Osteoblast (primary cell): ENCODE results near the gene PAX5. TPM values are rescaled to one million over a fixed set of nuclear protein-coding genes. Genes with fewer than 3 reads are reported as not detected.

ENCODE experiments used
- DNase-seq: peaks from one replicate; pipeline ENCODE4 v3.0.0; 2011; ENCODE audit warnings: low spot score, mixed read lengths; ENCODE audit not compliant: insufficient read length; ENCODE audit errors: missing footprints
- H2AFZ ChIP-seq: 2 replicates; pipeline ENCODE4 v1.6.0; 2011; ENCODE audit warnings: mild to moderate bottlenecking, low read length
- H3K27ac ChIP-seq: 2 replicates; pipeline ENCODE4 v1.5.1; 2011; ENCODE audit warnings: mild to moderate bottlenecking, low read depth, low read length, moderate library complexity
- H3K27me3 ChIP-seq: 2 replicates; pipeline ENCODE4 v1.6.0; 2012; ENCODE audit warnings: mild to moderate bottlenecking, control low read depth, inconsistent platforms, low read length, moderate library complexity; ENCODE audit not compliant: insufficient read depth
- H3K36me3 ChIP-seq: 2 replicates; pipeline ENCODE4 v1.5.1; 2011; ENCODE audit warnings: mild to moderate bottlenecking, low read length, control low read depth, moderate library complexity; ENCODE audit not compliant: insufficient read depth
- H3K4me1 ChIP-seq: 2 replicates; pipeline ENCODE4 v1.5.1; 2011; ENCODE audit warnings: mild to moderate bottlenecking, low read length, control low read depth, moderate library complexity; ENCODE audit not compliant: insufficient read depth
- H3K4me2 ChIP-seq: 2 replicates; pipeline ENCODE4 v1.6.0; 2011; ENCODE audit warnings: mild to moderate bottlenecking, low read length; ENCODE audit not compliant: insufficient read depth
- H3K4me3 ChIP-seq: fragments of 200-600 bp; sonication (generic); 3 replicates; pipeline ENCODE4 v1.5.1; 2012; ENCODE audit warnings: mild to moderate bottlenecking, low read length, inconsistent platforms; ENCODE audit not compliant: insufficient read depth
- H3K79me2 ChIP-seq: 2 replicates; pipeline ENCODE4 v1.6.0; 2012; ENCODE audit warnings: mild to moderate bottlenecking, low read length, control low read depth, inconsistent platforms; ENCODE audit not compliant: insufficient read depth
- H3K9me3 ChIP-seq: 2 replicates; pipeline ENCODE4 v1.5.1; 2011; ENCODE audit warnings: low read depth, low read length, control low read depth
- H4K20me1 ChIP-seq: 2 replicates; pipeline ENCODE4 v1.6.0; 2012; ENCODE audit warnings: mild to moderate bottlenecking, low read length, control low read depth; ENCODE audit not compliant: insufficient read depth
- total RNA-seq: library from RNA; depleted of rRNA; stranded (reverse); fragments of >200 nt; gene quantifications from 2 replicates; pipeline ENCODE4 v1.2.3, GENCODE V29; 2012
- TF ChIP-seq, protein P1 (sequence below): IDR thresholded peaks from 2 replicates; pipeline ENCODE4 v1.5.1; 2011; ENCODE audit warnings: mild to moderate bottlenecking, low read depth, low read length, moderate library complexity; ENCODE audit errors: extremely low read depth

PAX5 gene
- total RNA-seq, 1 donor, result not detected

DNA sequence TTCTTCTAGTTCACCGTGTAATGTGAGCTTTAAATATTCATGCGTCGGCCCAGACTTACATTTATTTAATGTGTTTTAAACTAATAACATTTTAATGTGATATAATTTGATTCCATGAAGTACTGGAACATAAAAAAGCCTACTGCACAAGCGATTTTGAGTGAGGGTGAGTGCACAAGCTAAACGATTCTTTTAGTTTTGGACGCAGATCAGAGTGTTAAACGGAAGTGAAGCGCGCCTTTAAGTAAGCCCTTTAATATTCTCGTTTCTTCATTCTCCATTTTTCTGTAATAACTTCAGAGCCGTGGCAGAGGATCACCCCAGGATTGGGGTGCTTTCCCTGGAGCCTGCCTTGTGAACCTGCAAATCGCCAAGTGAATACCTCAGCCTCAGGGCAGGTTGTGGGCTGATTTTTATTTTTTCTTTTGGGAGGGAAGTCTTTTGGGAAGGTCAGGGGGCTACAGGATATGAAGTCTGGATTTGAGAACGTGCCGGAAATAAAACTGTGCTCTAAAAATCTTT, 4.9 kb upstream of the PAX5 start:
- Histone ChIP-seq H3K4me2 (no peak overlapping the region), H4K20me1 (peaks cover 5% of the 10 kb centered on the region), H3K79me2 (no peaks in the 10 kb centered on the region), H3K36me3 (no peaks in the 10 kb centered on the region), H3K4me1 (peaks cover 15% of the 10 kb centered on the region), H2AFZ (no peak overlapping the region), H3K9me3 (no peaks in the 10 kb centered on the region), H3K27me3 (peaks cover 97% of the 10 kb centered on the region), H3K4me3 (no peak overlapping the region), H3K27ac (no peak overlapping the region)
- TF ChIP-seq, protein P1, sequence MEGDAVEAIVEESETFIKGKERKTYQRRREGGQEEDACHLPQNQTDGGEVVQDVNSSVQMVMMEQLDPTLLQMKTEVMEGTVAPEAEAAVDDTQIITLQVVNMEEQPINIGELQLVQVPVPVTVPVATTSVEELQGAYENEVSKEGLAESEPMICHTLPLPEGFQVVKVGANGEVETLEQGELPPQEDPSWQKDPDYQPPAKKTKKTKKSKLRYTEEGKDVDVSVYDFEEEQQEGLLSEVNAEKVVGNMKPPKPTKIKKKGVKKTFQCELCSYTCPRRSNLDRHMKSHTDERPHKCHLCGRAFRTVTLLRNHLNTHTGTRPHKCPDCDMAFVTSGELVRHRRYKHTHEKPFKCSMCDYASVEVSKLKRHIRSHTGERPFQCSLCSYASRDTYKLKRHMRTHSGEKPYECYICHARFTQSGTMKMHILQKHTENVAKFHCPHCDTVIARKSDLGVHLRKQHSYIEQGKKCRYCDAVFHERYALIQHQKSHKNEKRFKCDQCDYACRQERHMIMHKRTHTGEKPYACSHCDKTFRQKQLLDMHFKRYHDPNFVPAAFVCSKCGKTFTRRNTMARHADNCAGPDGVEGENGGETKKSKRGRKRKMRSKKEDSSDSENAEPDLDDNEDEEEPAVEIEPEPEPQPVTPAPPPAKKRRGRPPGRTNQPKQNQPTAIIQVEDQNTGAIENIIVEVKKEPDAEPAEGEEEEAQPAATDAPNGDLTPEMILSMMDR, result no peak
- peak; percentile 44 for DNase-seq

DNA sequence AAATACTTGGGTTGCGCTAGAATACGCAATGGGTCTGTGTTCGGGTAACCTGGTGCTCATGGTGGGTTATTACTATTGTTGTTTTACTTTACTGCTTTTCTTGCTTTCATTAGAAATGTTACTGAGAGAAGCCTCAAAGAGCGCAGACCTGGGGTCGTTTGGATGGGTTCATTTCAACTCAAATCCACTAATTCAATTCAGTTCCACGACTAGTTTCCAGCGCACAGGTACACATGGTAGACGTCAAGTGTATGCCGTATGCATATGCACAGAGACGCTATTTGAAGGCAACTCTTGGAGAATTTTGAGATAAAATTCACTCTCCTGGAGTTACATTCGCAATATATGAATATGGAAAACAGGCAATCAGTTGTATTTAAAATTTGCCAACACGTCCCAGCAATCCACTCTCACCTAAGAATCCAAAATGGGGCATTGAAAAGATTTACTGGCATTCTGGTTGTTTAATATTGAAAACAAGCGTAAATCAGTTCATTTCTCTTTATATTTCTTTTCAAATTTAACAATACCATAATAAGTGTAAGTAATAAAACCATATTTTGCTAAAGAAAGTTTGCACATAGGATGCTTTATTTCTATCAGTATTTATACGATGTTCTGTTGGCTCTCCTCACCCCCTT, 4.4 kb upstream of the PAX5 start:
- Histone ChIP-seq H3K4me3 (no peak overlapping the region), H3K4me2 (no peak overlapping the region), H2AFZ (no peak overlapping the region), H3K79me2 (no peaks in the 10 kb centered on the region), H3K27ac (no peak overlapping the region), H3K36me3 (no peaks in the 10 kb centered on the region), H3K27me3 (peaks cover 97% of the 10 kb centered on the region), H3K4me1 (peaks cover 15% of the 10 kb centered on the region), H3K9me3 (no peaks in the 10 kb centered on the region), H4K20me1 (peaks cover 5% of the 10 kb centered on the region)
- TF ChIP-seq, protein P1, result no peak
- DNase-seq, result peak; percentile 74

DNA sequence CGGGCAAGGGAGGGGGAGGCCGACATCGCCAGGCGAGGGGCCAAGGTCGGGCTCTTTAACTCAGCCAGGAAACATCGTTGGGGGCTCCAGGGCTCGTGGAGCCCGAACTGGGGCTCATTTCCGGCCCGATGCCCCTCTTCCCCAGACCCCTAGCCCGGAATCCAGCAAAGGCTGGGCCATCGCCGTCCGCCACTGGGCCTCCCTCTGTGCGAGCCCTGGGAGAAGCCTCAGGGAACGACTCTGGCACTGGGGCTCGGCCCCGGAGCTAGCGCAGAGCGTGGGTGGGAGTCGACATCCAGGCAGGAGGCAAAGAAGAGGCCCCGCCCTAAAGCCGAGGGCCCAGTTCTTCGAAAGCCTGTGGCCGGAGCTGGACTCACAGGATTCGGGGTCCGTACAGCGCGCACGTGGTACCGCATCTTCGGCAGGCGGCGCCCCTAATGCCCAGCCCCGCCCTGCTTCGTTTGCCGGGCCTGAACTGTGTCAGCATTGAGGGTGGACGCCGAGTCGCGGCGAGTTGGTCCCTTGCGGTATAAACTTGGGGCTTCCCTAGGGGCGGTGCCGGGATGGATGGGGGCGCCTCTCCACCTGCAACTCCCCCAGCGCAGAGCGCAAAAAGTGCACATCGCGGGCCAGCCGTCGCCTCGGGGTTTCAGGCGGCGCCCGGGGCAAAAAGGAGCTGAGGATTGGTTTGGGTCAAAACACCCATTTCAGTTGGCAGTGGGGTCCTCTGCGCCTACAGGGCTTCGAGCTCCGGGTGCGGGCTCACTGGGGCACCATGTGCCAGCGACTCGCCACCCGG, 3.6 kb upstream of the PAX5 start:
- peaks cover 5% of the 10 kb centered on the region for H4K20me1 ChIP-seq
- no peaks in the 10 kb centered on the region for H3K36me3 ChIP-seq
- no peak overlapping the region for H3K27ac ChIP-seq
- peak overlapping the region; percentile 88 for H3K4me2 ChIP-seq
- peak overlapping the region; percentile 77 for H2AFZ ChIP-seq
- H3K4me1 ChIP-seq, result peaks cover 15% of the 10 kb centered on the region
- DNase-seq, result peak; percentile 80
- TF ChIP-seq, protein P1, result no peak
- peaks cover 98% of the 10 kb centered on the region for H3K27me3 ChIP-seq
- H3K79me2 ChIP-seq, result no peaks in the 10 kb centered on the region
- H3K9me3 ChIP-seq, result no peaks in the 10 kb centered on the region
- peak overlapping the region; percentile 71 for H3K4me3 ChIP-seq
